NCI-H774 (cell line): ENCODE results near the gene NCOA6.
"Not testable (repeated sequence)": the region's sequence is repeated elsewhere in the genome, so short reads cannot be mapped to it uniquely, and the experiment has no call there.

Experiments used
- DNase-seq: peaks from one replicate; lab custom pipeline; 2025; lab: John Stamatoyannopoulos, UW

The NCOA6 gene

DNA sequence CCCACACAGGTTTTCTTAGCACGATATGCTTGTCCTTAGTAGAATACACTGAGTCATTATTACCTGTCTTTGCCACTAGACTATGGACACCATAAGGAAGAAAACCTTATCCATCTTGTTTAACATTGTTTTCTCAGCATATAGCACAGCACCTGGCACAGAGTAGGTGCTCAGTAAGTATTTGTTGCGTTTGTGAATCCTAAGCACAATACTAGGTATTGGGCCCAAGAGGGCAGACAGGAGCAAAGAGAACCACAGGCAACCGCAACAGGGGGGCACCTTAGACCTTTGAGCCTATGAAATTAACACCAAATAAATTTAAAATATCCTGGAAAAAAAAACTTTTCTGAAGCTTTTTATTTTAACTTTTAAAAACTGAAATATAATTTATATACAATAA lies 3.7 kb upstream of the NCOA6 start:
- no peak for DNase-seq

DNA sequence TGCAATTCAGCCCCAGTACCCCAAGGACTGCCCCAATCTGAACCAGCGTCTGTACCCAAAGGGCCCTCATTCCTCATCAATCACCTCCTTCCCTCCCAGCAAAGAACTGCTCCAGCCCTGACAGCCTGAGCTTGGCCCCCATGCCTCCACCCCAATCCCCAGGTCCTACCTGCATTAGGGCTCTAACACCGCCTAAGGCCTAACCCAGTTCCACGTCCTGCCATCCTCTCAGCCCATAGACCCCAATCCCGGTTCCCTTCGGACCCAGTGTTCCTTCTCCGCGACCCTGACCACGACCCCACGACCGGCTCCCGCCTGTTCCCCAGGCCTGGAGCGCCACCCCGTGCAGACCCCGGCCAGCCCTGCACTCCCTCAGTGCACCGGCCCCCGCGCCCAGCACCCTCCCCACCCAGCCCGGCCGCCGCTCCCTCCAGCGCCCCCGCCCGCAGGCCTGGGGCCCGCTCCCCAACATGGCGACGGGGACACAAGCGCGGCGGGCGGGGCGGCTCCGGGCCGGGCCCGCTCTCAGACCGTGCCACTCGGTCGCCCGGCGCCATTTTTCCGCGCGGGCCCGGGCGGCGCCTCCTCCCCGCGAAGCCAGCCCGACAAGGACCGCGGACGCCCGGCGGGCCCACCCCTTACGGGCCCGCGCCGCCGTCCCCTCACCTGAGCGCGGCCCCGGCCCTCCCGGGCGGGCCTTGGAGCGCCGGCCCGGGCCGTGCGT lies 483 bp downstream of the NCOA6 start:
- DNase-seq, result peak; percentile 51

DNA sequence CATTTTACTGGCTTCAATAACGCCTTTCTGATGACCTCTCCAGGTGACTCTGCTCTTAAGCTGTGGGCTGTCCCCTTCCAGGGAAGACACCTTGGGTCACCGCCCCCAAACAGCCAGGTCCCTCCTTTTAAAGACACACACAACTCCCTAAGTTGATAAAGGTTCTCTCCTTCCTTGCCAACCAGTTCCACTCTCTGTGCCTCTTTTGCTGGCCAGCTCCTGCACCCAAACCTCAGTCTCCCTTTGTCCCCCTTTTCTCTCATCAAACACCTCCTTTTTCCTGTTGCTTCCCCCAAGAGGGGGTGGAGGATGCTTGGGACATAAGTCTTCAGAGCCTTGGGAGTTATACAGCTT lies 1.0 kb downstream of the NCOA6 start:
- DNase-seq, result peak; percentile 63

- no peak for DNase-seq
Observed at GRCh38 chr20:34824026-34824425, 1.4 kb downstream of the NCOA6 start.

DNA sequence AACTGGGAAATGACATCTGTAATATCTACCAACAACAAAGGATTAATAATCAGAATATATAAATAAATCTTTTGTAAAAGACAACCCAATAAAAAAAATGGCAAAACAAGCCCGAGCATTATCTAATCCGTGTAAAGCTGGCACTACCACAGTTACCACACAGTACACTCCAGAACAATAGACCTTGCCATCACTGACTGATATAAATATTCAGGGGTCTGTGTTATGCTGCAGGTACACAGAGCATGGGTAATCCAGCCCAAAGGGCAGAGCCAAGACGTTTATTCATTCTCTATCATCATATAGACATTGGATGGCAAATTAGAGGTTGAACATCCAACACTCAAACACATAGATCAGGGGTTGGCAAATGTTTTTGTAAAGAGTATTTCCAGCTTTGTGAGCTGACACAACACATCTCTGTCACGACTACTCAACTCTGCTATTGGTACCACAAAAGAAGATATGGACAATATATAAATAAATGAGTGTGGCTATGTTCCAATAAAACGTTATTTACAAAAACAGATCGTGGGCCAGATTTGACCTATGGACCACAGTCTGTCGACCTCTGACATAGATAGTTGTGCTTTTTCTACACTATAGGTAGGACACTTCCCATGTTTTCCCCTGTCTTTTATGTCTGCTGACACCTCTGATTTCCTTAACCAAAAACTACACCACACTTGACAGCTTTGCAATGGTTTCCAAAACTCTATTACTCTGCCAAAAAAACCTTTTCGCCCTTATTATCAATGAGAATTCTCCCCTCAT lies 4.5 kb downstream of the NCOA6 start:
- DNase-seq, result no peak

DNA sequence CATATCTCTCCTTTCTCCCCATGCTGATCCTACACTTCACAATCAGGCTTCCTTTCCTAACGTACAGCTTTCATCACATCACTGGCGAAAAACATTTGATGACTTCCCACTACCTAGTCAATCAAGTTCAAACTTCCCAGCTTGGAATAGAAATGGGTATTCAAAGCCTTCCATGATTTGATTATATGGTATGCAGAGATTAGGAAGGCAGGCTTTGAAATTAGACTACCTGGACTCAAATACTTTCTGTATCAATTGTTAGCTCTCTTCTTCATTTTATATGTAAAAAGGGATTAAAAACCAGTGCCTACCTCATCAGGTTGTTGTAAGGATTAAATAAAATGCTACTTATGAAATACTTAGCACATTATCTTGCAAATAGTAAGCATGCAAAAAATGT lies 7.7 kb downstream of the NCOA6 start:
- no peak for DNase-seq

DNA sequence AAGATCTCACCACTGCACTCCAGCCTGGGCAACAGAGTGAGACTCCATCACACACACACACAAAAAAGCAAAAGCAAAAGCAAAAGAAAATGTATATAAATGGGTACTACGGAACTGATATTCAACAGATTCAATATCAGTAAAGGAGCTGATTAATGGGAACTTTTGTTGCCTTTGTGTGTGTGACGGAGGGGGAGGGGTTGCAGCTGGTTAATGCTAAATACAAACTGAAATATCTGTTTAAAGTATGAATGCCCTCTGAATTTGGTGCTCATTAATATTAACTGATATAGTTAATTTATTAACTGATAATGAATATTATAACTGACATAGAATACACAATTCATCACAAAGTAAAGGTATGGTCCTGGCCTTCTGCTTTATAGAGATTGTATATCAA lies 8.4 kb downstream of the NCOA6 start:
- no peak for DNase-seq

DNA sequence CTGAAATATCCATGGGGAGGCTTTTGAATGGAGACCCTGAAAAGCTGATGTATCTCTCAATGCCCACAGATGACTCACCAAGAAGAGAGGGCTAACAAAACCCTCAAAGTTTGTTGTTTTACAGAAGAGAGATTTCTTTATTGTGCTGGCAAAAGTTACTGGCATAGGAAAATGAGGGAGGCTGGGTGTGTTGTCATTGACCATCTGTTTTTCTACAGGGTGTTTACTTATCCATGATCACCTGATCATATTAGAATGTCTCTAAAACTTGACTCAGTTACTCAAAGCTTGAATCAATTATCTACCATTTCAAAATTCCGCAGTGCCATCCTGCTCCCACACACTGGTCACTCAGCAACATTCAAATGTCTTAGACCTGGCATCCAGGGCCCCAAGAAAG lies 9.8 kb downstream of the NCOA6 start:
- no peak for DNase-seq

- no peak for DNase-seq
Observed at GRCh38 chr20:34808583-34808982, 16.9 kb downstream of the NCOA6 start.

DNA sequence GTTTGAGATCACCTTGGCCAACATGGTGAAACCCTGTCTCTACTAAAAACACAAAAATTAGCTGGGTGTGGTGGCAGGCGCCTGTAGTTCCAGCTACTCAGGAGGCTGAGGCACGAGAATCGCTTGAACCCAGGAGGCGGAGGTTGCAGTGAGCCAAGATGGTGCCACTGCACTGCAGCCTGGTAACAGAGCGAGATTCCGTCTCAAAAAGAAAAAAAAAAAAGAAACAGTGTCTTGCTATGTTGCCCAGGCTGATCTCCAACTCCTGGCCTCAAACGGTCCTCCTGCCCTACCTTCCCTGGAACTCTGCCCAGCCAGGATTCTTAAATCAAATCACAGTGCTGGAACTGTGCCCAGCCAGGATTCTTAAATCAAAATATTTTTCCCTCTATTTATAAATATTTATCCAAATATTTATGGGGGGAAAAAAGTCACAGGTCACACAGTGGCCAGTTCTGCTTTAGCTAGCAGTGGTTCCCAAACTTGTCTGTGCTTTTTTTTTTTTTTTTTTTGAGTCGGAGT lies 17.4 kb downstream of the NCOA6 start:
- DNase-seq, result not testable (repeated sequence)

DNA sequence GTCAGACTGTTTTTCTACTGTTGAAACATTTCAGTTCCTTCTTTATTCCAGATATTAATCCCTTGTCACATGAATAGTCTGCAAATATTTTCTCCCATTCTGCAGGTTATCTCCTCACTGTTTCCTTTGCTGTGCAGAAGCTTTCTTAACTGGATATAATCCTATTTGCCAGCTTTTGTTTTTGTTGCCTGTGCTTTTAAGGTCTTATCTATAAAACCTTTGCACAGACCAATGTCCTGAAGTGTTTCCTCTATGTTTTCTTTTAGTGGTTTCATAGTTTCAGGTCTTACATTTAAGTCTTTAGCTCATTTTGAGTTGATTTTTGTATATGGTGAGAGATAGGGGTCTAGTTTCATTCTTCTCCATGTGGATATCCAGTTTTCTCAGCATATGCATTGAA lies 19.2 kb downstream of the NCOA6 start:
- no peak for DNase-seq

DNA sequence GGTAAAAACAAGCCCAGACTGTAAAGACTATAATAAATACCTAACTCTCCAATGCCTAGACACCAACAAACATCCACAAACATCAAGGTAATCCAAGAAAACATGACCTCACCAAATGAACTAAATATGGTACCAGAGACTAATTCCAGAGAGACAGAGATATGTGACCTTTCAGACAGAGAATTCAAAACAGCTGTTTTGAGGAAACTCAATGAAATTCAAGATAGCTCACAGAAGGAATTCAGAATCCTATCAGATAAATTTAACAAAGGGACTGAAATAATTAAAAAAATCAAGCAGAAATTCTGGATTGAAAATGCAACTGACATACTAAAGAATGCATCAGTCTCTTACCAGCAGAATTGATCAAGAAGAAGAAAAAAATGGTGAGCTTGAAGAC lies 26.6 kb downstream of the NCOA6 start:
- no peak for DNase-seq

- DNase-seq, result no peak
Observed at GRCh38 chr20:34798328-34798727, 27.1 kb downstream of the NCOA6 start.

DNA sequence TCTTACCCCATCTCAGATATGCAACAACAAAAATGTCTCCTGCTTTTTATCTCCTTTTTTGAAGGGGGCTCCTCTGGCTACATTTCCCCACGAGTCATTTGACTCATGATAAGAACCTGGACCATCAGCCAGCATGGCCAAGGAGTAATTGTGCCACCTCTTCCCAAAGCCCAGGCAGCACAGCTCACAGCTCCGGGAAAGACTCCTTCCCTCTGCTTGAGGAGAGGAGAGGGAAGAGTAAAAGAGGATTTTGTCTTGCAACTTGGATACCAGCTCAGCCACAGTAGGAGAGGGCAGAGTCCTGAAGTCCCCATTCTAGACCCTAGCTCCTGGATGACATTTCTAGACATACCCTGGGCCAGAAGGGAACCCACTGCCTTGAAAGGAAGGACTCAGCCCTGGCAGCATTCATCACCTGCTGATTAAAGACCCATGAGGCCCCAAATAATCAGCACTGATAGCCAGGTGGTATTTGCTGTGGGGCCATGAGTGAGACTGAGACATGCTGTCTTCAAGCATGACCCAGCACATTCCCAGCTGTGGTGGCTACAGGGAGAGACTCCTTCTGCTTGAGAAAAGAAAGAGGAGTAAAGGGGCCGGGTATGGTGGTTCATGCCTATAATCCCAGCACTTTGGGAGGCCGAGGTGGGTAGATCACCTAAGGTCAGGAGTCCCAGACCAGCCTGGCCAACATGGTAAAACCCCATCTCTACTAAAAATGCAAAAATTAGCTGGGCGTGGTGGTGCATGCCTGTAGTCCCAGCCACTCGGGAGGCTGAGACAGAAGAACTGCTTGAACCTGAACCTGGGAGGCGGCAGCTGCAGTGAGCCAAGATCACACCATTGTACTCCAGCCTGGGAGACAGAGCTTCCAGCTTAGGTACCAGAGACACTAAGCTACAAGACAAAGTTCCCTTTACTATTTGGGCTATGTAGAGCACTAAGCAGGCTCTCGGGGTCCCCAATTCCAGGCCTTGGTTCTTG lies 28.1 kb downstream of the NCOA6 start:
- no peak for DNase-seq

GRCh38 chr20:34794006-34794585 lies 31.4 kb downstream of the NCOA6 start:
- no peak for DNase-seq

- no peak for DNase-seq
Observed at GRCh38 chr20:34792687-34793363, 32.6 kb downstream of the NCOA6 start.

GRCh38 chr20:34791289-34792020 lies 34.0 kb downstream of the NCOA6 start:
- DNase-seq, result no peak

DNA sequence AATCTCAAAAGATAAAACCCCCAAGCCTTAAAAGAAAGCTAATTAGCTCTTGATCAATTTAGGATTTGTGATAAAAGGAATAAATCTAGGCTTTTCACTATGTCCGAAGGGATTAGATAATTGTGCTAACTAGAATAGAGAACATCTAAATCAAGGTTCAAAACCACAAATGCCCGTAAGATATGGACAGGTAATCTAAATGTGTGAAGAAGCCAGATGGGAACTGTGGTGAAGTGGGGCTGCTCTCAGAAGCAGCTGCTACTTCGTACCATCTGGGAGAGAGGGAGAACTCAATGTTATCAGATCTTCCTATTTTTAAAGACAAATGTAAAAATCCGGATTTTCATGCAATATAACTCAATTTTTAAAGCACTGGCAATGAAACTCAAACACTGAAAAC lies 44.2 kb downstream of the NCOA6 start:
- no peak for DNase-seq

DNA sequence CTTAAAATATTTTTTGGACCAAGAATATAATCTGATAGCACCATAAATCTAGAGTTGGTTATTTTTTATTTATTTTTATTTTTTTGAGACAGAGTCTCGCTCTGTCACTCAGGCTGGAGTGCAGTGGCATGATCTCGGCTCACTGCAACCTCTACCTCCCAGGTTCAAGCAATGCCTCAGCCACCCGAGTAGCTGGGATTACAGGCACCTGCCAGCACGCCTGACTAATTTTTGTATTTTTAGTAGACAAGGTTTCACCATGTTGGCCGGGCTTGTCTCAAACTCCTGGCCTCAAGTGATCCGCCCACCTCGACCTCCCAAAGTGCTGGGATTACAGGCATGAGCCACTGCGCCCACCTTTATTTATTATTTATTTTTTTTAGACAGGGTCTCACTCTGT lies 45.2 kb downstream of the NCOA6 start:
- DNase-seq, result not testable (repeated sequence)

GRCh38 chr20:34776177-34776576 lies 49.3 kb downstream of the NCOA6 start:
- DNase-seq, result no peak

GRCh38 chr20:34774886-34775285 lies 50.6 kb downstream of the NCOA6 start:
- DNase-seq, result no peak
